Panc1 (cell line): ENCODE results near the gene ADARB1.

Experiments used
- POLR2AphosphoS5 ChIP-seq: IDR thresholded peaks from 2 replicates; pipeline ENCODE4 v1.6.1; 2012; ENCODE audit warnings: mild to moderate bottlenecking, low read depth, low read length, moderate library complexity
- TF ChIP-seq, protein P1 (sequence below): fragments of 450-650 bp; IDR thresholded peaks from 2 replicates; pipeline ENCODE4 v1.5.1; 2017; ENCODE audit warnings: mild to moderate bottlenecking

DNA sequence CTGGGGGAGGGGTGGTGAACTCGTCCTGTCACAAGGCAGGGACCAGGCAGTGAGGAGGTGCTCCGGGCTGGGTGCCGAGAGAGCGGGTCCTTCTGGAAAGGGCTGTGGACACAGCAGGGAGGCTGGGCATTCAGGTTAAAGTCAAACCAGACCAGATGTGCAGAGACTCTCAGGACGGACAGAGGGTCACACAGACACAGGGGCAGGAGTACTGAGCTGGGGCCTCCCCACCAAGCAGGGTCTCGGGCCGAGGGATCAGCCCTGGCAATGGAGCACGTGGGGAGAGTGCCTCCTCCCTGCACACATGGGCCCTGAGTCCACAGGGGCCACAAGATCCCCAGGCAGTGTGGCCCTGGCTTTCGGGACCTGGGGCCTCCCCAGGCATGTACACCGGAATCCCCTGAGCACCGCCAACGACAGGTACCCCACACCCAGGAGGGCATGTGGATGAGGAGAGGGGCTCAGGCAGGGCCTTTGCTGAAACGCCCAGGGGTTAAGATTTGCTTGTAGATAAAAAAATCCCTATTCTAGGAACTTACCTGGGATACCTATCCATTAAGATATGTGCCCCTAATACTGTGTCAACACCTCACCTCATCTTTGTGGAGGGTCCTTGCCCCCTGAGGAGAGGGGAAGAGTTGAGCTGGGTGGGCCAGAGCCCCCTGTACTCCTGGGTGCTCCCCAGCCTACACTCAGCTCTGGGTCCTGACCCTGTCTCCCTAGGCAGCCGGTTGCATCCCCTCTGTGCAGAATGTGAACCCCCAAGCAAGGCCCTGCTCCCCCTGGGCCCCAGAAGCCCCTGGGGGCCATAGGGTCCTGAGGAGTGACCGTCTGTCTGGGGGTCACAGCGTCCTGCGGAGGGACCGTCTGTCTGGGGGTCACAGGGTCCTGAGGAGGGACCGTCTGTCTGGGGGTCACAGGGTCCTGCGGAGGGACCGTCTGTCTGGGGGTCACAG is 46.9 kb upstream of the ADARB1 start:
- TF ChIP-seq, protein P1, sequence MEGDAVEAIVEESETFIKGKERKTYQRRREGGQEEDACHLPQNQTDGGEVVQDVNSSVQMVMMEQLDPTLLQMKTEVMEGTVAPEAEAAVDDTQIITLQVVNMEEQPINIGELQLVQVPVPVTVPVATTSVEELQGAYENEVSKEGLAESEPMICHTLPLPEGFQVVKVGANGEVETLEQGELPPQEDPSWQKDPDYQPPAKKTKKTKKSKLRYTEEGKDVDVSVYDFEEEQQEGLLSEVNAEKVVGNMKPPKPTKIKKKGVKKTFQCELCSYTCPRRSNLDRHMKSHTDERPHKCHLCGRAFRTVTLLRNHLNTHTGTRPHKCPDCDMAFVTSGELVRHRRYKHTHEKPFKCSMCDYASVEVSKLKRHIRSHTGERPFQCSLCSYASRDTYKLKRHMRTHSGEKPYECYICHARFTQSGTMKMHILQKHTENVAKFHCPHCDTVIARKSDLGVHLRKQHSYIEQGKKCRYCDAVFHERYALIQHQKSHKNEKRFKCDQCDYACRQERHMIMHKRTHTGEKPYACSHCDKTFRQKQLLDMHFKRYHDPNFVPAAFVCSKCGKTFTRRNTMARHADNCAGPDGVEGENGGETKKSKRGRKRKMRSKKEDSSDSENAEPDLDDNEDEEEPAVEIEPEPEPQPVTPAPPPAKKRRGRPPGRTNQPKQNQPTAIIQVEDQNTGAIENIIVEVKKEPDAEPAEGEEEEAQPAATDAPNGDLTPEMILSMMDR = no peak
- TF ChIP-seq POLR2AphosphoS5 = no peak
